Body of pancreas (tissue), 4 donors: ENCODE measurements around the gene MRPS31. TPM values are rescaled to one million over a fixed set of nuclear protein-coding genes. Genes with fewer than 3 reads are reported as not detected.
"Not testable (repeated sequence)": the region's sequence is repeated elsewhere in the genome, so short reads cannot be mapped to it uniquely, and the experiment has no call there.

Source experiments
- ATAC-seq: fragments of 150-250 bp; one replicate; pipeline ENCODE4 v1.9.1; 2016
- DNase-seq, 4 donors: peaks; one replicate each; pipeline ENCODE4 v3.0.0-alpha.2; 2019
- H3K27ac ChIP-seq, 4 donors: fragments of 200-600 bp; sonication (generic); 1 replicate in 3 of 4; 2 replicates in 1 of 4; pipeline versions ENCODE4 v1.5.1 to v1.6.1; 2016 to 2019; ENCODE audit warnings: mild to moderate bottlenecking in 1 of 4, mixed read lengths in 1 of 4, moderate library complexity in 1 of 4
- H3K27me3 ChIP-seq, 2 donors: fragments of 200-600 bp; sonication (generic); one replicate each; pipeline ENCODE4 v1.6.0; 2016; ENCODE audit warnings: mild to moderate bottlenecking in 1 of 2
- H3K36me3 ChIP-seq, 2 donors: fragments of 200-600 bp; sonication (generic); replicated peaks in 1 of 2; 2 replicates each; pipeline ENCODE4 v1.5.1; 2016; ENCODE audit warnings: low read depth in 2 of 2; ENCODE audit not compliant: insufficient read depth in 1 of 2
- H3K4me1 ChIP-seq: fragments of 200-600 bp; sonication (generic); one replicate; pipeline ENCODE4 v1.6.0; 2016
- H3K4me3 ChIP-seq, 2 donors: fragments of 200-600 bp; sonication (generic); 1 replicate in 1 of 2; 2 replicates in 1 of 2; pipeline ENCODE4 v1.5.1; 2016 to 2019
- H3K9me3 ChIP-seq, 3 donors: fragments of 200-600 bp; sonication (generic); 1 replicate in 2 of 3; 2 replicates in 1 of 3; pipeline ENCODE4 v1.5.1; 2016
- CTCF ChIP-seq, 7 experiments: fragments of 450-650 bp in 4 of 7; fragments of 200-600 bp in 3 of 7; sonication (generic) in 3 of 7; IDR thresholded peaks; one replicate each; pipeline ENCODE4 v1.5.1; 2016 to 2019; ENCODE audit warnings: antibody characterized with exemption in 7 of 7
- POLR2A ChIP-seq, 3 donors: fragments of 450-650 bp; IDR thresholded peaks; one replicate each; pipeline ENCODE4 v1.6.1; 2016; ENCODE audit warnings: antibody characterized with exemption in 3 of 3, mild to moderate bottlenecking in 2 of 3
- WGBS, 2 donors: methylation state at CpG; one replicate each; pipeline ENCODE4 v1.1.5; 2017; 5-methylcytosine and 5-hydroxymethylcytosine counted together
- intact Hi-C: fragments of 100-400 bp; cut with DNase I; formaldehyde crosslinking; loops from one replicate; pipeline ENCODE4 v1.15.1; 2023
- total RNA-seq, 2 donors: library from RNA; depleted of rRNA; stranded (reverse); fragments of >200 nt; gene quantifications; one replicate each; pipeline ENCODE4 v1.1.0, GENCODE V29; 2016

MRPS31 gene
- total RNA-seq, 2 donors from 2014 or later, result 10.9 to 11.9 TPM

- 64 to 78% methylated on average over 7 of the region's 7 CpGs for WGBS, 2 donors
- no peak for ATAC-seq
- Histone ChIP-seq H3K36me3 (peaks cover 4 to 15% of the 10 kb centered on the region in 2 donors), H3K27me3 (no peaks in the 10 kb centered on the region), H3K4me1 (no peaks in the 10 kb centered on the region), H3K27ac (no peak overlapping the region), H3K4me3 (no peak overlapping the region), H3K9me3 (no peaks in the 10 kb centered on the region)
- TF ChIP-seq CTCF (IDR thresholded peaks at IDR 0.05) (no peak), POLR2A (IDR thresholded peaks at IDR 0.05) (no peak)
- DNase-seq, result no peak
- intact Hi-C loops, result no loop called here
Observed at GRCh38 chr13:40755082-40755700, 15.8 kb downstream of the MRPS31 start.

- H3K27me3 ChIP-seq, result no peaks in the 10 kb centered on the region
- H3K4me1 ChIP-seq, result no peaks in the 10 kb centered on the region
- H3K27ac ChIP-seq, result no peak overlapping the region
- ATAC-seq (no peak), DNase-seq (no peak)
- no peak overlapping the region for H3K4me3 ChIP-seq
- intact Hi-C loops, result no loop called here
- WGBS, 2 donors, result 74 to 88% methylated on average over 1 of the region's 1 CpG
- H3K9me3 ChIP-seq, result no peaks in the 10 kb centered on the region
- TF ChIP-seq CTCF (IDR thresholded peaks at IDR 0.05) (peak in 1 of 7 experiments; percentile 12), POLR2A (IDR thresholded peaks at IDR 0.05) (no peak)
- H3K36me3 ChIP-seq, result peaks cover 0 to 10% of the 10 kb centered on the region in 2 donors
Observed at GRCh38 chr13:40749327-40749726, 21.7 kb downstream of the MRPS31 start.

- intact Hi-C loops, H3K9me3 ChIP-seq, H3K27me3 ChIP-seq, DNase-seq, H3K4me1 ChIP-seq, H3K36me3 ChIP-seq, ATAC-seq, H3K4me3 ChIP-seq, H3K27ac ChIP-seq: not testable (repeated sequence)
- 84% methylated on average over 6 to 11 of the region's 11 CpGs for WGBS, 2 donors
Observed at GRCh38 chr13:40735232-40735548, 35.8 kb downstream of the MRPS31 start.

GRCh38 chr13:40734536-40735231 lies 36.3 kb downstream of the MRPS31 start:
- H3K27ac ChIP-seq, H3K36me3 ChIP-seq, H3K9me3 ChIP-seq, H3K4me1 ChIP-seq, DNase-seq, ATAC-seq, H3K4me3 ChIP-seq, intact Hi-C loops, H3K27me3 ChIP-seq: not testable (repeated sequence)
- 88 to 94% methylated on average over 19 to 24 of the region's 24 CpGs for WGBS, 2 donors

GRCh38 chr13:40732658-40733057 lies 38.3 kb downstream of the MRPS31 start:
- no peak for ATAC-seq
- WGBS, 2 donors, result 93 to 96% methylated on average over 1 of the region's 1 CpG
- no peak for DNase-seq
- Histone ChIP-seq H3K36me3 (peaks cover 0 to 2% of the 10 kb centered on the region in 2 donors), H3K4me3 (no peak overlapping the region), H3K9me3 (no peaks in the 10 kb centered on the region), H3K27ac (no peak overlapping the region), H3K4me1 (no peaks in the 10 kb centered on the region), H3K27me3 (no peaks in the 10 kb centered on the region)
- intact Hi-C loops, result no loop called here
- TF ChIP-seq CTCF (IDR thresholded peaks at IDR 0.05) (no peak), POLR2A (IDR thresholded peaks at IDR 0.05) (no peak)

GRCh38 chr13:40728595-40728994 lies 42.4 kb downstream of the MRPS31 start:
- TF ChIP-seq POLR2A (IDR thresholded peaks at IDR 0.05), result no peak
- no peak for TF ChIP-seq CTCF (IDR thresholded peaks at IDR 0.05)
- H3K4me1 ChIP-seq, result no peaks in the 10 kb centered on the region
- ATAC-seq (no peak), DNase-seq (no peak)
- H3K36me3 ChIP-seq, result peaks cover 0 to 2% of the 10 kb centered on the region in 2 donors
- 96 to 97% methylated on average over 6 of the region's 6 CpGs for WGBS, 2 donors
- intact Hi-C loops, result no loop called here
- no peaks in the 10 kb centered on the region for H3K27me3 ChIP-seq
- H3K9me3 ChIP-seq, result no peaks in the 10 kb centered on the region
- H3K4me3 ChIP-seq, result no peak overlapping the region
- H3K27ac ChIP-seq, result no peak overlapping the region

- H3K36me3 ChIP-seq, ATAC-seq, H3K27me3 ChIP-seq, H3K4me3 ChIP-seq, H3K9me3 ChIP-seq, intact Hi-C loops, H3K27ac ChIP-seq, H3K4me1 ChIP-seq, DNase-seq: not testable (repeated sequence)
- WGBS, 2 donors, result no CpG with 5 or more reads among the region's 1 CpG
Observed at GRCh38 chr13:40714433-40714832, 56.6 kb downstream of the MRPS31 start.
